SK-N-SH (cell line): ENCODE data around the gene LRP1. TPM values are rescaled to one million over a fixed set of nuclear protein-coding genes. Genes with fewer than 3 reads are reported as not detected.

Source experiments
- CTCF ChIA-PET: fragments of 300-600, 350-600 bp; formaldehyde crosslinking; extraction: SDS; loops from one replicate; lab custom pipeline; 2021; lab: Yijun Ruan, JAX
- POLR2A ChIA-PET: fragments of 350-600 bp; sonication (Branson Sonifier 250); formaldehyde crosslinking; extraction: SDS; loops from one replicate; lab custom pipeline; 2020; ENCODE audit warnings: antibody characterized with exemption, inconsistent platforms; lab: Yijun Ruan, JAX
- DNase-seq: peaks from one replicate; pipeline ENCODE4 v3.0.0; 2012
- H2AFZ ChIP-seq: fragments of 200-600 bp; sonication (generic); 2 replicates; pipeline ENCODE4 v1.8.1; 2016; ENCODE audit warnings: antibody characterized with exemption, mild to moderate bottlenecking, low read depth
- H3F3A ChIP-seq: fragments of 200-600 bp; sonication (generic); replicated peaks from 2 replicates; pipeline ENCODE3; 2016; ENCODE audit warnings: antibody characterized with exemption, mild to moderate bottlenecking; ENCODE audit not compliant: insufficient read depth
- H3K27ac ChIP-seq, 2 experiments: fragments of 200-500 bp in 1 of 2; fragments of 200-600 bp in 1 of 2; sonication (Bioruptor generic) in 1 of 2; sonication (generic), shearing (Covaris generic) in 1 of 2; 2 replicates each; pipeline versions ENCODE4 v1.5.1 to v1.6.1; 2014 to 2016; ENCODE audit warnings: low read depth in 2 of 2, inconsistent platforms in 1 of 2, low read length in 1 of 2, mild to moderate bottlenecking in 1 of 2, mixed read lengths in 1 of 2
- H3K27me3 ChIP-seq: fragments of 200-600 bp; sonication (generic), shearing (Covaris generic); 2 replicates; pipeline ENCODE4 v1.6.1; 2016; ENCODE audit warnings: mixed run types; ENCODE audit not compliant: insufficient read depth
- H3K36me3 ChIP-seq, 2 experiments: fragments of 200-500 bp in 1 of 2; fragments of 200-600 bp in 1 of 2; sonication (Bioruptor generic) in 1 of 2; sonication (generic) in 1 of 2; replicated peaks in 1 of 2; 2 replicates each; pipeline versions ENCODE3 to v1.5.1; 2014 to 2016; ENCODE audit warnings: low read length in 1 of 2, mild to moderate bottlenecking in 1 of 2; ENCODE audit not compliant: insufficient read depth in 2 of 2, control insufficient read depth in 1 of 2
- H3K4me1 ChIP-seq, 2 experiments: fragments of 200-500 bp in 1 of 2; fragments of 200-600 bp in 1 of 2; sonication (Bioruptor generic) in 1 of 2; sonication (generic), shearing (Covaris generic) in 1 of 2; 2 replicates each; pipeline versions ENCODE4 v1.5.1 to v1.6.1; 2014 to 2016; ENCODE audit warnings: low read depth in 1 of 2, low read length in 1 of 2, mixed run types in 1 of 2; ENCODE audit not compliant: insufficient read depth in 2 of 2, control insufficient read depth in 1 of 2
- H3K4me2 ChIP-seq: fragments of 200-600 bp; sonication (generic), shearing (Covaris generic); 2 replicates; pipeline ENCODE4 v1.6.1; 2017; ENCODE audit warnings: mixed run types
- H3K4me3 ChIP-seq, 2 experiments: fragments of 200-500 bp in 1 of 2; fragments of 200-600 bp in 1 of 2; sonication (Bioruptor generic) in 1 of 2; sonication (generic), shearing (Covaris generic) in 1 of 2; 2 replicates each; pipeline versions ENCODE4 v1.5.1 to v1.8.1; 2014 to 2016; ENCODE audit warnings: low read depth in 2 of 2, inconsistent platforms in 1 of 2, low read length in 1 of 2, mild to moderate bottlenecking in 1 of 2, mixed read lengths in 1 of 2, moderate library complexity in 1 of 2
- H3K79me2 ChIP-seq: fragments of 200-600 bp; sonication (generic); 2 replicates; pipeline ENCODE4 v1.8.1; 2017; ENCODE audit warnings: mild to moderate bottlenecking; ENCODE audit not compliant: insufficient read depth
- H3K9ac ChIP-seq: fragments of 200-600 bp; sonication (generic); 2 replicates; pipeline ENCODE4 v1.6.1; 2017; ENCODE audit warnings: mixed run types
- H3K9me2 ChIP-seq: fragments of 200-600 bp; sonication (generic); 2 replicates; pipeline ENCODE4 v1.6.1; 2017; ENCODE audit warnings: mixed run types
- H3K9me3 ChIP-seq: fragments of 200-600 bp; sonication (generic); 2 replicates; pipeline ENCODE4 v1.6.1; 2017; ENCODE audit warnings: mixed run types, mild to moderate bottlenecking, moderate library complexity
- H4K20me1 ChIP-seq: fragments of 200-600 bp; sonication (generic); 2 replicates; pipeline ENCODE4 v1.6.1; 2017; ENCODE audit warnings: mild to moderate bottlenecking, mixed run types; ENCODE audit not compliant: insufficient read depth
- FOSL2 ChIP-seq: IDR thresholded peaks from 2 replicates; pipeline ENCODE4 v1.4.0; 2012; ENCODE audit warnings: low read depth, mild to moderate bottlenecking, moderate library complexity, borderline replicate concordance
- JUND ChIP-seq: IDR thresholded peaks from 2 replicates; pipeline ENCODE4 v1.4.0; 2012
- MAX ChIP-seq: IDR thresholded peaks from 2 replicates; pipeline ENCODE4 v1.4.0; 2012; ENCODE audit warnings: low read depth
- MXI1 ChIP-seq: IDR thresholded peaks from 2 replicates; pipeline ENCODE4 v1.6.1; 2012; ENCODE audit warnings: mild to moderate bottlenecking, low read depth, low read length, improper control_type of control experiment
- NFIC ChIP-seq: IDR thresholded peaks from 2 replicates; pipeline ENCODE4 v1.4.0; 2012; ENCODE audit warnings: borderline replicate concordance
- PBX3 ChIP-seq: IDR thresholded peaks from 2 replicates; pipeline ENCODE4; 2012
- RAD21 ChIP-seq: IDR thresholded peaks from 2 replicates; pipeline ENCODE4 v1.6.1; 2012; ENCODE audit warnings: mild to moderate bottlenecking, low read length
- RFX5 ChIP-seq: IDR thresholded peaks from 2 replicates; pipeline ENCODE4 v1.6.1; 2012; ENCODE audit warnings: mild to moderate bottlenecking, improper control_type of control experiment, low read length
- TAF1 ChIP-seq: IDR thresholded peaks from 2 replicates; pipeline ENCODE4 v1.6.1; 2012; ENCODE audit warnings: low read depth, mild to moderate bottlenecking, low read length, moderate library complexity, borderline replicate concordance
- USF1 ChIP-seq: IDR thresholded peaks from 2 replicates; pipeline ENCODE4 v1.4.0; 2012; ENCODE audit warnings: low read depth, borderline replicate concordance
- ZBTB33 ChIP-seq: IDR thresholded peaks from 2 replicates; pipeline ENCODE4 v1.4.0; 2012; ENCODE audit warnings: low read depth, borderline replicate concordance
- WGBS: methylation state at CpG from one replicate; pipeline ENCODE4 v1.1.6; 2017; ENCODE audit warnings: low lambda C conversion rate; 5-methylcytosine and 5-hydroxymethylcytosine counted together
- polyA plus RNA-seq, 3 experiments: library from polyadenylated mRNA; depleted of rRNA; stranded (reverse); fragments of >200 nt; gene quantifications; 2 replicates each; pipeline ENCODE4 v1.2.3, GENCODE V29; 2012

The LRP1 gene
- polyA plus RNA-seq, 1 of the 3 experiments (the other 2 are of a cell fraction), result 55.0 TPM

GRCh38 chr12:57247041-57247440 is 118.8 kb downstream of the LRP1 start:
- no peak overlapping the region for H3K4me2 ChIP-seq
- H3K4me3 ChIP-seq, result no peak overlapping the region
- no peaks in the 10 kb centered on the region for H4K20me1 ChIP-seq
- 100% methylated on average over 1 of the region's 1 CpG for WGBS
- no peak overlapping the region for H2AFZ ChIP-seq
- no peak for TF ChIP-seq NFIC
- TF ChIP-seq PBX3, result no peak
- no peak for TF ChIP-seq MAX
- TF ChIP-seq ZBTB33, result no peak
- no peak for TF ChIP-seq RAD21
- no peak for TF ChIP-seq USF1
- no peak for TF ChIP-seq MXI1
- no peak for TF ChIP-seq RFX5
- TF ChIP-seq, all 33 proteins: peak for 0
- no peak for DNase-seq
- Histone ChIP-seq H3K9me3 (no peaks in the 10 kb centered on the region), H3F3A (peaks cover 3% of the 10 kb centered on the region), H3K27ac (no peak overlapping the region), H3K9ac (no peak overlapping the region), H3K9me2 (no peaks in the 10 kb centered on the region), H3K79me2 (no peaks in the 10 kb centered on the region), H3K36me3 (peaks cover 0 to 3% of the 10 kb centered on the region in 2 experiments), H3K4me1 (peaks cover 8 to 12% of the 10 kb centered on the region in 2 experiments; a peak in 2 of 4 replicates), H3K27me3 (peaks cover 3% of the 10 kb centered on the region; the same call in 1 of the 2 replicates)
- POLR2A ChIA-PET, result no interaction called here
- CTCF ChIA-PET, result interaction anchor here (0.9 to 31.5 kb wide), 5 partner anchors 35 to 212 kb away, joined by 3 to 937 read pairs (median 4); partner anchors contain the start of gene NXPH4

GRCh38 chr12:57248934-57249742 is 120.9 kb downstream of the LRP1 start:
- 86% methylated on average over 7 of the region's 7 CpGs for WGBS
- DNase-seq, result no peak
- Histone ChIP-seq H4K20me1 (no peaks in the 10 kb centered on the region), H3K27ac (no peak overlapping the region), H3K9me2 (no peaks in the 10 kb centered on the region), H3K79me2 (no peaks in the 10 kb centered on the region), H3K4me2 (no peak overlapping the region), H2AFZ (no peak overlapping the region), H3K4me3 (no peak overlapping the region), H3K36me3 (peaks cover 0 to 3% of the 10 kb centered on the region in 2 experiments), H3F3A (peaks cover 3% of the 10 kb centered on the region), H3K4me1 (no peaks in the 10 kb centered on the region; a peak in 1 of 4 replicates), H3K9me3 (no peaks in the 10 kb centered on the region), H3K9ac (no peak overlapping the region), H3K27me3 (no peaks in the 10 kb centered on the region)
- CTCF ChIA-PET, result interaction anchor here (0.7 to 31.5 kb wide), 10 partner anchors 8 to 210 kb away, joined by 3 to 937 read pairs (median 8); partner anchors contain the start of genes GLI1 and NXPH4
- no peak for TF ChIP-seq JUND
- no peak for TF ChIP-seq FOSL2
- TF ChIP-seq TAF1, result no peak
- no peak for TF ChIP-seq NFIC
- POLR2A ChIA-PET, result interaction anchor here (0.5 kb wide), 1 partner anchor 9 kb away, joined by 3 read pairs; no protein-coding TSS in a partner anchor
